Middle frontal gyrus (tissue), 1 donor: ENCODE results near the gene ARHGEF6.

ENCODE experiments used
- DNase-seq: peaks from one replicate; pipeline ENCODE4 v3.0.0-alpha.2; 2015; ENCODE audit warnings: low spot score; ENCODE audit errors: extremely low spot score

ARHGEF6 gene

GRCh38 chrX:136646602-136647239 lies 134.0 kb downstream of the ARHGEF6 start:
- no peak for DNase-seq

- DNase-seq, result no peak
Observed at GRCh38 chrX:136643243-136643642, 137.5 kb downstream of the ARHGEF6 start.

- no peak for DNase-seq
Observed at GRCh38 chrX:136639506-136640176, 141.1 kb downstream of the ARHGEF6 start.

- no peak for DNase-seq
Observed at GRCh38 chrX:136636121-136636520, 144.6 kb downstream of the ARHGEF6 start.

GRCh38 chrX:136635235-136635634 lies 145.5 kb downstream of the ARHGEF6 start:
- no peak for DNase-seq

GRCh38 chrX:136630881-136631280 lies 149.9 kb downstream of the ARHGEF6 start:
- DNase-seq, result no peak

GRCh38 chrX:136629084-136629750 lies 151.5 kb downstream of the ARHGEF6 start:
- DNase-seq, result no peak

- no peak for DNase-seq
Observed at GRCh38 chrX:136627409-136627808, 153.3 kb downstream of the ARHGEF6 start.

GRCh38 chrX:136626891-136627290 lies 153.8 kb downstream of the ARHGEF6 start:
- no peak for DNase-seq

- DNase-seq, result no peak
Observed at GRCh38 chrX:136626237-136626636, 154.5 kb downstream of the ARHGEF6 start.

GRCh38 chrX:136625246-136625645 lies 155.5 kb downstream of the ARHGEF6 start:
- no peak for DNase-seq

GRCh38 chrX:136623396-136623795 lies 157.3 kb downstream of the ARHGEF6 start:
- DNase-seq, result no peak

- no peak for DNase-seq
Observed at GRCh38 chrX:136622568-136622967, 158.2 kb downstream of the ARHGEF6 start.

GRCh38 chrX:136620780-136621179 lies 160.0 kb downstream of the ARHGEF6 start:
- DNase-seq, result no peak

GRCh38 chrX:136619899-136620505 lies 160.7 kb downstream of the ARHGEF6 start:
- no peak for DNase-seq

GRCh38 chrX:136616987-136617685 lies 163.6 kb downstream of the ARHGEF6 start:
- no peak for DNase-seq
